Amniotic epithelial cell (primary cell): Measurements from ENCODE around the gene KDM8.

Experiments used
- DNase-seq: peaks from one replicate; pipeline ENCODE4 v3.0.0-alpha.2; 2010; ENCODE audit warnings: low read depth

Gene KDM8

DNA sequence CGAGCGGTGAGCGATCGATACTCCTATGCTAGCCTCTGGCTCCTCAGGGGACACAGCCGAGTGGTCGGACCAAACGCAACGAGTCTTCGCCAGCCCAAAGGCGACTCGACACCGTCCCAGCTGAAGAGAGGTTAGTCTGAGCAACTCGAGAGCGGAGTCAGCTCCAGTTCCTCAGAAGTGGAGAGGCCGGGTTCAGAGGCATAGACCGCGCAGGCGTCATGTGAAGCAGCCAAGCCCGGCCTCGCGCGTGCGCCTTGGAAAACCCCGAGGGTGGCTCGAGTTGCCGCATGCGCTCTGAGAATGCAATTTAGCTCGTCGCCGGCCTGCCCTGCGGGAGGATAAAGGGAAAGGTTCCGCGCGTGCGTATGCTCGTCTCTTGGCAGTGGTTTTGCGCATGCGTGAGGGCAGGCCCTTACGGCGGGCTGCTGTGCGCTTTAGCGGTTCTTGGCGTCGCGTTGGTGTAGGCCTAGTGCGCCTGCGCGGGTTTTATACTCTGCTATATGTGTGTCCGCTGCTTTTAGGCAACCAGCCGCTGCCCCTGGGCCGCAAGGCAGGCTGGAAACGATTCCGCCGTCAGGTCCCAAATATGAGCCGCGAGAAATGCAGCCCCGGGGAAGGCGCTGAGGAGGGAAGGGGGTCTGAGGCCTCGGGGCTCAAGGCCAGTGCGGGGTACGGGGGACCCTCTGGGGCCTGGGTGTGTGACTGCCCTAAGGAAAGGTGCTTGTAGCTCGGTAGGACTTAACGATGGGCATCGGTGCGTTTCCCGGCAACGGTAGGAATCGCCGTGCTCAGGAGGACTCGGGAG, at the start of gene KDM8:
Gene KDM8 (plus strand): TSS at position 20 of the 805 bp plus-strand sequence. CDS start 6,598 bp downstream, outside the sequence.
- peak; percentile 99 for DNase-seq

DNA sequence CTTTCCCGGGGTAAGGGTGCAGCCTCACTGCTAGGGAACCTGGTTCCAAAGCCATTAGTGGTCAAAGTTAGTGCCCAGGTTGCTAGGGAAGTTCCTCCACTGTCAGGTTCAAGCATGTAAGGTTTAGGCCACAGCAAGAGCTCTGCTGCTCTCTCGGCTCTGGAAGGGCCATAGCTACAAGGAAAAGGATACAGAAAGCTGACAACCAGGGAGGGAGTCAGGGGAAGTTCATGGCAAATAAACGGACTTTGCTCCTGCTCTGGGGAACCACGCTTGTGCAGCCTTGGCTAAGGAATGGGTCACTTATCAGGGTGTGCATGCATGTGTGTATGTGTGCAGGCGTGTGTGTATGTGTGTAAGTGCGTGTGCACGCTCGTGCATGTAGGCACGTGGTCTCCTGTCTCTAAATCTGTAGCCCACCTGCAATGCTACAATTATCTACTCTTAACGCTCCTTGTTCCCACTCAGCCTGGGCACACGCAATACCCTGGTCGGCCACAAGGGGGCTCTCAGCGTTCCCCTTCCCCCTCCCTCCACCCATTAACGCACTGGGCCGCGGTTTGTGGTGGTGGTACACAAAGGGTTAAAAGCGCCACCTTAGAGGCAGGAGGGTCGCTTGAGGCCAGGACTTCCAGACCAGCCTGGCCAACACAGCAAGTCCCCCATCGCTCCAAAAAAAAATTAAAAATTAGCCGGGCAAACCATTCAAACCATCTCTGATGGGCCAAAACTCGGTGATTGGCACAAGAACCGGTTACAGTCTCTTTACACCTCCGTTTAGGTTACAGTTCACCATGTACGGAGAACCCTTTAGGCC, 48.4 kb upstream of the KDM8 start:
- DNase-seq = peak; percentile 15

DNA sequence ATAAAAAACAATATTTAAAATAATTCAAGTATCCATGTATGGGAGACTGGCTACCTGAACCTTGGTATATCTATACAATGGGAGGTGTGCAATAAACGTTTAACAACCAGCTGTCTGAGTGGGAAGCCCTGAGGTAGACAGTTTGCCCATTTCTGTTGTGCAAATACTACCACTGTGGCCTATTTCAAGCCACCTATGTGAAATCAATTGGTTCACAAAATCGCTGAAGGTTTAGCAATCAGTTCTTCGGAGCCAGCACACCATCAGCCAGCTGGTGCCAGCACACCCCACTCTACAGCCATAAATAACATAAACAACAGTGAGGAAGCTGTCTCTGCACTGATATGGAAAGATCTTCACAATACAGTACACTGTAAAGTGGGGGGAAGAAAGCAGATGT, 46.7 kb upstream of the KDM8 start:
- DNase-seq = peak; percentile 7

DNA sequence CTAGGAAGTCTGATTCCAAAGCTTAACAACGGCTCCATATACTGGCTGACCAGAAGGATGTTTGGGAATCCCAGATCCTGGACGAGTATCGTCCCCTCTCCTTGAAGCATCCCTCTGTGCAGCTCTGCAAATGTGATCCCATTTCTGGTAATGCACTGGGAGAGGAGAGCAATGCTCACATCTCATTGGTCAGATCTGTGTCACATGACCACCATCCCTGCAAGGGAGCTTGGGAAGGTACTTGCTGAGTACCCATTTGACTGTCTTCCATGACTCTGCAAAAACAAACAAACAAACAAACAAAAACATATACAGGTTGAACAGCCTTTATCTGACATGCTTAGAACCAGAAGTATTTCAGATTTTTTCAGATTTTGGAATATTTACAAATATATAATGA, 41.9 kb upstream of the KDM8 start:
- no peak for DNase-seq

DNA sequence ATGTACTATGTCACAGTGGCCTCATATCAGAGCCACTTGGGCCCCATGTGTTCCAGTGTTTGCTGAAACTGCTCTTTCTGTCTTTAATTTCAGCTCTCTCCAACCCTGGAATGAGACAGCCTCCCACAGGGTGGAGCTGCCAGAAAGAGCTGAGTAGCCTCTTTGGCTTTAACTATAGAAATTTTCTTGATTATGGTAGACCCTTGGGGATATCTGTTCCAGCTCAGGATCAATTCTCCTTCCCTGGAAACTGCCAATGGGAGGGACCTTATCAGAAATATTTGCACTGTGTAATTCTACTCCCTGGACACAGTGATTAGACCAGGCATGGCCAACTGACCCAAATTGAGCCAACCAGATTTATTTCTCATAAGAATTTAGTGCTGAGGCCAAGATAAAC, 39.0 kb upstream of the KDM8 start:
- no peak for DNase-seq

DNA sequence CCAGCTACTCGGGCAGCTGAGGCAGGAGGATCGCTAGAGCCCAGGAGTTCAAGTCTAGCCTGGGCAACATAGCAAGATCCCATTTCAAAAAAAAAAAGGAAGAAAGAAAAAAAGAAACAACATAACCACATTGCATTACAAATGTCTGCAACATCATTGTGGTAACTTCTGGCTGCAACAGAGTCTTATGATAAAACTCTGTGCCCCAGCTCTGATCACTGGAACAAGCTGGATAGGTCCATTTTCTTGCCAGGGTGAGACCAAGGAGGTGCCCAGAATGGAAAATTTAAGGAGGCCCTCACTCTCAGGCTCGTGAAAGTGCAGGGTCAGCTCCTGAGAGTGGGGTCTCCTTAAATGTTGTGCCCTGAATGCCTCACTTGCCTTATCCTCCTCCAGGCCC, 37.8 kb upstream of the KDM8 start:
- no peak for DNase-seq

DNA sequence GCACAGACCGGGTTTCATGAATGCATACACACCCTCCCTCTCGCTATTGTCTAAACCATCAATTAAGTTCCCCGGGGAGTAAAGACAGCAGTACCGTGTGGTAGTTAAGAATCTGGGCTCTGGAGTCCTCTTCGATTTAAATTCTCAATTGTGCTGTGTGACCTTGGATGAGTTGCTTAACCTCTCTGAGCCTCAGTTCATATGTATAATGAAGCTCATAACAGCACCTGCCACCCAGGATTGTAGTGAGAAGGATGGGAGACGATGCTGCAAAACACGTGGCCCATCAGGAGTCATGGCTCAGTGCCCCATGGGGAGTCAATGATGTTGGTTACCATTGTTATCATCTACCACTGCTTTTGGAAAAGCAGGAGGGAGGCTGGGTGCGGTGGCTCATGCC, 34.5 kb upstream of the KDM8 start:
- no peak for DNase-seq

DNA sequence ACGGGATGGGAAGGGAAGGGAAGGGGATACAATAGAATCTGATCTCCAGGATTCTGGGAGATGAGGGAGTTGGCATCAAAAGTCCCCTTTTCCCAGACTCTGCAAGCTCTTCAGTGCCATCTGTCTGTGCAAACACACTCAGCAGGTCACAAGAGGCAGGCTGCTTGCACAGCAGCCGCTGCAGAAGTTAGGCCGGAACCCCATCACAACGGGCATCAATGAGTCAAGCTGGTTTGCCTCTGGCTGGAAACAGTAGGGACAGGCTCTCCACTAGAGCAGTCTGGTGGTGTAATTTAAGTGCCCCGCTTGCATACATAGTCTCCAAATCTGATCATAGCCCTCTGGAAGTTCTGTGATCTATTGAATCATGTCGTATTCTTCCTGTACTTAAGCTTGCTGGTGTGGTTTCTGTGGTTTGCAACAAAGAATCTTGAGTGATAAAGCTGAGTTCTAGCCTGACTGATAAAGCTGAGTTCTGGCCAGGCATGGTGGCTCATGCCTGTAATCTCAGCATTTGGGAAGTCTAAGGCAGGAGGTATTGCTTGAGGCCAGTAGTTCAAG, 33.7 kb upstream of the KDM8 start:
- peak; percentile 99 for DNase-seq

DNA sequence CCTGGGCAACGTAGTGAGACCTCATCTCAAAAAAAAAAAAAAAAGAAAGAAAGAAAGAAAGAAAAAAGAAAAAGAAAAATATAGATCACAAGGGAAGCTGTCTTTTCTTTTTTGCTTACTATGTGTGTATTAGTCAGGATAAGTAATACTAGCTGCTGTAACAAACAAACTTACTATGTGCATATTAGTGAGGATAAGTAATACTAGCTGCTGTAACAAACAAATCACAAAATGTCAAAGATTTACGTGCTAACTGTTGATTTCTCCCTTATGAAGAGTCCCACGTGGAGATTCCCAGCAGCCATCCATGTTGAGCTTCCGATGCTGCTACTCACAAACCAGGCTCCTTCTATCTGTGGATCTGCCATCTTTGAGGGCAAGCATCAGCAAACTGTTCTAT, 31.7 kb upstream of the KDM8 start:
- DNase-seq = no peak

DNA sequence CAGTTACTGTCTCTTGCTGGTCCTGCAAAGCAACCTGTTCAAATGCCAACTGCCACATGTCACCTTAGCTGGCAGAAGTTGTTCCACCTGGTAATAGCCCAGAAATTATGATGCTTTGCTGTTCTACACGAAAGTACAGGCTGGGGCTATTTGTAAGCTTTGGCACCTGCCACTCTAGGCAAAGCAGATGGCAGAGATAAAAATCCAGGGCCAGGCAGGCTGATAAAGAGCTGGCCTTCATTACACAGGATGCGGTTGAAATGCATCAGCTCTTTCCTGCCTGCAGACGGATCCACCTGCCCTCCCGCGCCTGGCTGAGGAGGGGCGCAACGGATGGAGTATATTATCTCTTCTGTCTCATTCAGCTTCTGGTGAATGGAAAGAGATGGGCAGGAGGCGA, 29.3 kb upstream of the KDM8 start:
- no peak for DNase-seq

DNA sequence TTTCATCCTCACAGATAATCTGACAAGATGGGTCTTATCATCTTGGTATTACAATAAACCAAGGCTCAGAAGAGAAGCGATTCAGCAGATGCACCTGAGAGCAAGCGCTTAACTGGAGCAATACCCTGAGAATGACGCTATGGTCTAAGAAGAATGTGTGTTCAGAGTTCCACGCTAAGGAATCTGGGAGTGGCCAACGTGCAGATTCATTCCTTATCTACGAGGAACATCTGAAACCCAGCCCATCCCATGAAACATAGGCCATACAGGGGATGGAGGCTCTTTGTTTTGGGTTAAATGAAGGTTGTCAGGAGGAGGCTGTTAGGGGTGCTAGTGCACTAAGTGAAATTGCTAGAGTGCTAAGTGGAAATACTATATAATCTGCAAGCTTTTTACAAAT, 28.5 kb upstream of the KDM8 start:
- DNase-seq = peak; percentile 86

DNA sequence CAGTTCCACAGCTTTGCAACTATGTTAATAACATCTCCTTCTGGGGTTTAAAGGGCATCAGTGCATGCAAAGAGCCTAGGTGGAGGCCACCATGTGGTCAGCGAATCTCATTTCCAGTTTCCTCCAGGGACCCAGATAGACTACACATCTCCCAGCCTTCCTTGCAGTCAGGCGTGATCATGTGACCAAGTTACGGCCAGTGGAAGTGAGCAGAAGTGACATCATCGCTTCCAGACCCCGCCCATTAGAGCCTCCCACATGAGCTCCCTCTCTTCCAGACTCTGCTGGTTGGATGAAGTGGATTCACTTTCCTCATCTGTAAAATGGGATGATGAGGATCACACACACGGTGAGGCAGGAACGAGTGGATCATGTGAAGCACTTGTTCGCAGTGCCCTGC, 27.4 kb upstream of the KDM8 start:
- no peak for DNase-seq

DNA sequence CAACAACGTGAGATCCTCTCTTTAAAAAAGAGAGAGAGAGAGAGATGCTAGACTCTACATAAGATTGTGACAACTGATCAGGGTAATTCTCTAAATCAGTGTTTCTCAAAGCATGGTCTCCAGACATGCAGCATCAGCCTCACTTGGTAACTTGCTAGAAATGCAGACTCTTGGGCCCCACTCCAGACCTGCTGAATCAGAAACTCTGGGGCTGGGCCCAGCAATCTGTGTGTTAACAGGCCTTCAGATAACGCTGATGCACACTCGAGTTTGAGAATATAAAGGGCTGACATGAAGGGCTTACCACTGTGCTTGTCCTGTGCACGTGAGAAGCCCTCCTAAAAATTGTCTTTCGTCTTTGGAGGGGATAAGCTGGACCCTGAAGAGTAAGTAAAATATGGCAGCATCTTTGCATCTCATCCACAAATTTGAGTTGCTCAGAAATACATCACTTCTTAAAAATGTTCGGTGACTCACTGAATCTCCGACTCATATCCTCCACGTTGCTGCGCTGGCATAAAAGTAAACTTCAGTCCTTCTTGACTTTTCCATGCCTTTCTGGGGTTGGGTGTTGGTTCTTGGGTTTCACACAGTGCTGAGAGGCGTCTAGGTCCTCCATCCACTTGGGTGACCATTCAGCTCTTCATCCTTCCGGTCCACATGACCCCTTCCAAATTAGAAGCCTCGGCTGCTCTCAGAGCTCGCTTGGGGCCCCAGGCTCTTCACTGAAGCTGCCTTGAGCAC, 26.1 kb upstream of the KDM8 start:
- DNase-seq = peak; percentile 71

DNA sequence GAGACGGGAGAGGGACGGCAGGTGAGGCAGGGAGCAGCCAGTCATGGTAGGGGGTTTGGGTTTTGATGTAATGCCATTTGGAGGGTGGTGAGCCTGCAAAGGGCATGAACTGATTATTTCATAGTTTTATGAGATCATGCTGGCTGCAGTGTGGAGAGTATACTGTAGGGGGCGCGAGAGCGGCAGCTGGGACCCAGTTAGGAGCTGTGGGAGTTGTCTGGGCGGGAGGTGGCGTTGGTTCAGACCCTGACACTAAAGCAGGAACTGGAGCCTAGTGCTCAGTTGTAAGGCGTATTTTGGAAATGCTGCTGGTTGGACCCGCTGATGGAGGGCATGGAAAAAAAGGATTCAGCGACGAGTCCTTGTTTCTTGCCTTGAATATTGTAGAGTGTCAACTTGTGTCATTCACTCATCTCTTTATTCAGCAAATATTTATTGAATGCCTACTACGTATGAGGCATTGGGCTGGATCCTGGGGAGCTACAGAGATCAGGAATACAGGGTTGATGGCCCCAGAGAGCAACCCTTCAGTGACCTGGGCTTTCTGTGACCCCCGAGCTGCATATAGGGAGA, 23.7 kb upstream of the KDM8 start:
- peak; percentile 53 for DNase-seq

DNA sequence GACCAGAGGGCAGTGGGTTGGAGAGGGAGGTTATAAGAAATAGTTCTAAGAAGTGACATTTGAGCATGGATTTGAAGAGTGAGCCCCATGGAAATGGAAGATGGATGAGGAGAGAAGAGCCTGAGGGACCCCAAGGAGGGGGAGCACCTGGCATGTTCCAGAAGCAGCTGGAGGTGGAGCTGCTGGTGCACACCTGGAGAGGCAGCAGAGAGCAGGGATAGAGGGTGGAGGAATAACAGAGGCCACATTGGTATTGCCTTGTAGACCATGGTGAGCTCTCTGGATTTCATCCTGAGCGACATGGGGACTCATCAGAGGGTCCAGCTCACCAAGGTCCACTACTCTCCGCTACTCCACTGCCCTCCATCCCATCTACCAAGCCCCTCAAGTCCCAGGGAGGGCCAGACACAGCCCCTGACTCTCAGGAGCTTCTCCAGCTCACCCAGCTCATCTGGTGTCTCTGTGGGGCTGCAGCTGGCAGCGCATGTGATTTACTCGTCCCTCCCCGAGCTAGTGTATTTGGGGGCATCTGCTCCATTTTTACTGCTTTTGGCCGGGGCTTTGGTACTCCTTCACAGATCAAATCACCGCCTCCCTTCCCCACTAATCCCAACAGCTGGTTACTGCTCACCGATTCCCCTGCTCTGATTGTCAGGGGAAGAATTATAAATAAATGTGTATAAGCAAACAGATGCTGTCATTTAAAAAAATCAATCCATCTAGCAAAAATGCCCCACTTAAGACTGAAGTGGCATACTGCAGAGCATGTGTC, 22.1 kb upstream of the KDM8 start:
- DNase-seq = no peak

DNA sequence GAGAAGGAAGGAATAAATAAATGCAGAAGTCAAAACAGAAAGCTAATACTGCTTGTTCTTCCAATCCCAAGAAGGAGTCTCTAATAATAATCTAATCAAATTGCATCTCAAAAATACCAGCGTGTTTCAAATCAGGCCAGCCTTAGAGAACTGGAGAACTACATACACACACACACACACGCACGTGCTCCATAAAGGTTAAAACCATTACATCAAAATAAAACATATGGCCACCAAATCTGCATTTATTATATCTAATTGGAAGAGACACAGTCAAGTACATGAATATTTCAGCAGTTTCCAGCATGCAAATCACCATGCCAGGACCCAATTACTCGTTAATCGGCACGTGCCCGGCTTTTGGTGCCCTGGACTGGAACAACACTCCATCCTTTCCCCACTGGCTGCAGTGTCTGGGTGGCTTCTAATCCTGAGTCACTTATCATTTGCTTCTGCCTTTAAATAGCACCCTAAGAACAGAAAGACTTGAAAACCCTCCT, 20.4 kb upstream of the KDM8 start:
- no peak for DNase-seq

DNA sequence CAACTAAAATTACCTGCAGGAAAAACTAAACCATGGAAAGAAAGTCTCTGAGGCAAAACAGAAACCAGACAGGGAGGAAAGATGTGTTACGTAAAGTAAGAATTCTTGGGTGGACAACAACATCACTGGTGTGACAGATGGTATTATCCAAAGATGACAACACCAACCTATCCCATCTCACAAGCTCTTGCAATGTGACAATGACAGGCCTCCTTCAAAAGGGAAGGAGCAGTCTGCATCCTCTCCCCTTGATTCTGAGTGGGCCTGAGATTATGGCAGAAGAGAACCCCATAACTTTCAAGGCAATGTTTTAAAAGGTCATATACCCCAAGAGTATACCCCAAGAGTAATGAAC, 17.6 kb upstream of the KDM8 start:
- no peak for DNase-seq

DNA sequence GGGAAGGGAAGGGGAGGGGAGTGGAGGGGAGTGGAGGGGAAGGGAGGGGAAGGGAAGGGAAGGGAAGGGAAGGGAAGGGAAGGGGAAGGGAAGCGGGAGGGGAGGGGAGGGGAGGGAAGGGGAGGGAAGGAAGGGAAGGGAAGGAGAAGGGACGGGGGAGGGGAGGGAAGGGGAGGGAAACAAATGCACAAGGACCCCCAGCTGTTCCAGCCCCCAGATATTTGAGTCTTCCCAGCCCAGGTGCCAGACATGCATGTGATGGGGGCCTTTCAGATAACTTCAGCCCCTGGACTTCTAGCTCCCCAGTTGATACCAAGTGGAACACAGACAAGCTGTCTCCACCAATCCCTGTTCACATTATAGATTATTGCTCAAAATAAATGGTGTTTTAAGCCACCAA, 14.7 kb upstream of the KDM8 start:
- DNase-seq = no peak

DNA sequence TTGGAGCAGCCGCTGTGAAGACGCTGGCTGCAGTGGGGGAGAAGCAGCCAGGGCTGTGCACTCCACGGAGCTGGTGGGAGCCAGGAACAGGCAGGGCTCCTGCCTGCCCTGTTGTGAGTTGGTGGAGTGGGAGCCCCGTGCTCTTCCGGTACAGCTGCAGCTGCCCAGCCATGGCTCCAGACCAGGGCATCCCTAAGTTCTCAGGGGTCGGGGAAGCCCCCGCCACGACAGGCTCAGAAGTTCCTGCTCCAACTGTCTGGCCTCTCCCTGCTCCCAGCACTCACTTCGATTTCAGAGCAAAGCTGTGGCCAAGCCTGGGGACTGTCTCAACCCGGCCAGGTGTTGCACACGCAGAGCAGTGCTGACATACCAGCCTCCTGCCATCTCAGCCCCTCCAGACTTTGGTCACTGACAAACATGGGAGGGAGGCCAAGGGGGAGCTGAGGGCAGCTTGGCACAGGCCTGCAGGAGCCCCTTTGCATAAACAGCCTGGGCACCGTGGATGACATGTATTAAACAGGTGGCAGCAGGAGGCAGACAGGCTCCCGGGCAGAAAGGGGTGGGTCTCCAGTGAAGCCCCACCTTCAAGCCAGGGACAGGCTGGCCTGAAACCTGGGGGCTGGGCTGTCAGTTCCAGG, 13.9 kb upstream of the KDM8 start:
- no peak for DNase-seq

DNA sequence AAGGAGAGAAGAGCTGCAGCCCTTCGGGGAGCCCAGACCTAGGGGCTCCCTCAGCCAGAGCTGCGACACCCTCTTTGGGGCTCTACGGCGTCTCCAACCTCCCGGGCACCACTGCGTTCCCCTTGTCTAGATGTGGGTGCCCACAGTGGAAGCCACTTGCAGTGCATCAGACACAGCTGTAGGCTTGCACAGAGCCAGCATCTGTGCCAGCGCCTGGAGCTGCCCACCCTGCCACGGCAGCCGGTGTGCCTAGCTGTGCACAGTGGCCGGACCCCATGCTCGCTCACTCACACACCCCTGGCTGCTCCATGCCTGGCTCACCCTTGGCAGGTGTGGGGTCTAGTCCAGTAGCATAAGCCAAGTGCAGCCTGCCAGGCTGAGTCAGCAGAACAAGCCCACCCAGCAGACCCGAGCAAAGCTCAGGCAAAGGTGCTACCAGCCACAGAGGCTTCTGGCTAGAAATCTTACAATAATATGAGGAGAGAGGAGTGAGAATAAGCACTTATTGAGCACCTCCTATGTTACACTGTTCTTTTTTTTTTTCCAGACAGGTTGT, 12.9 kb upstream of the KDM8 start:
- DNase-seq = no peak
